IMR-90 (cell line): Measurements from ENCODE around the gene CADM2.

Source experiments
- BHLHE40 ChIP-seq: fragments of 150-350 bp; IDR thresholded peaks from 2 replicates; pipeline ENCODE4 v1.6.1; 2016; ENCODE audit warnings: mild to moderate bottlenecking, low read depth, low read length
- CEBPB ChIP-seq: IDR thresholded peaks from 2 replicates; pipeline ENCODE4 v1.6.1; 2012; ENCODE audit warnings: low read depth, low read length, improper control_type of control experiment
- MAFK ChIP-seq: IDR thresholded peaks from 2 replicates; pipeline ENCODE4 v1.6.1; 2012; ENCODE audit warnings: low read depth, low read length, improper control_type of control experiment
- POLR2A ChIP-seq: IDR thresholded peaks from 2 replicates; pipeline ENCODE4 v1.6.1; 2012; ENCODE audit warnings: mild to moderate bottlenecking, low read depth, low read length
- RFX5 ChIP-seq: IDR thresholded peaks from 2 replicates; pipeline ENCODE4 v1.8.0; 2012; ENCODE audit warnings: low read depth, mild to moderate bottlenecking, low read length, moderate library complexity
- TF ChIP-seq, protein P1 (sequence below): conservative IDR thresholded peaks from 2 replicates; pipeline ENCODE4 v1.5.1; 2012; ENCODE audit warnings: mild to moderate bottlenecking, low read depth, low read length, improper control_type of control experiment
- TF ChIP-seq, protein P2 (sequence below): fragments of 150-350 bp; IDR thresholded peaks from 2 replicates; pipeline ENCODE4 v1.6.1; 2017; ENCODE audit warnings: mild to moderate bottlenecking, antibody characterized with exemption, low read length, low read depth

DNA sequence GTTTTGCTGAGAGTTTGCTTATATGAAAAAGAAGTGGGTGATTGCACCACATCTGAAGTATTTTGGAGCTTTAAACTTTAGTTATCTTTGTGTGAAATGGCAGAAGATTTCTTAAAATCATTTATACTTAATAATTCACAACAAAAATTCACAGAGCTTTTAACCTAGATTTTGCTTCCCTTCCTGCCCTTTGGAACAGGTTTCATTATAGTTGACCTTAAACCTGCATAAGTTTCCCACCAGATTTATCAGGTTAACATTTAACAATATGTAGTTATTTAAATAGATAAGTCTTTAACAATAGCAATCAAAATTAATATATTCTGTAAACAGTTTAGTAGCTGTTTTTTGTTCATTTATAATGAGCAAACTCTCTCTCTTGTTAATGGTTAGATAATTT lies 30.3 kb downstream of the CADM2 start:
- TF ChIP-seq, protein P1, sequence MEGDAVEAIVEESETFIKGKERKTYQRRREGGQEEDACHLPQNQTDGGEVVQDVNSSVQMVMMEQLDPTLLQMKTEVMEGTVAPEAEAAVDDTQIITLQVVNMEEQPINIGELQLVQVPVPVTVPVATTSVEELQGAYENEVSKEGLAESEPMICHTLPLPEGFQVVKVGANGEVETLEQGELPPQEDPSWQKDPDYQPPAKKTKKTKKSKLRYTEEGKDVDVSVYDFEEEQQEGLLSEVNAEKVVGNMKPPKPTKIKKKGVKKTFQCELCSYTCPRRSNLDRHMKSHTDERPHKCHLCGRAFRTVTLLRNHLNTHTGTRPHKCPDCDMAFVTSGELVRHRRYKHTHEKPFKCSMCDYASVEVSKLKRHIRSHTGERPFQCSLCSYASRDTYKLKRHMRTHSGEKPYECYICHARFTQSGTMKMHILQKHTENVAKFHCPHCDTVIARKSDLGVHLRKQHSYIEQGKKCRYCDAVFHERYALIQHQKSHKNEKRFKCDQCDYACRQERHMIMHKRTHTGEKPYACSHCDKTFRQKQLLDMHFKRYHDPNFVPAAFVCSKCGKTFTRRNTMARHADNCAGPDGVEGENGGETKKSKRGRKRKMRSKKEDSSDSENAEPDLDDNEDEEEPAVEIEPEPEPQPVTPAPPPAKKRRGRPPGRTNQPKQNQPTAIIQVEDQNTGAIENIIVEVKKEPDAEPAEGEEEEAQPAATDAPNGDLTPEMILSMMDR = no peak
- TF ChIP-seq POLR2A (no peak), BHLHE40 (no peak), MAFK (no peak), RFX5 (no peak), CEBPB (no peak)
- TF ChIP-seq, protein P2, sequence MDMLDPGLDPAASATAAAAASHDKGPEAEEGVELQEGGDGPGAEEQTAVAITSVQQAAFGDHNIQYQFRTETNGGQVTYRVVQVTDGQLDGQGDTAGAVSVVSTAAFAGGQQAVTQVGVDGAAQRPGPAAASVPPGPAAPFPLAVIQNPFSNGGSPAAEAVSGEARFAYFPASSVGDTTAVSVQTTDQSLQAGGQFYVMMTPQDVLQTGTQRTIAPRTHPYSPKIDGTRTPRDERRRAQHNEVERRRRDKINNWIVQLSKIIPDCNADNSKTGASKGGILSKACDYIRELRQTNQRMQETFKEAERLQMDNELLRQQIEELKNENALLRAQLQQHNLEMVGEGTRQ = no peak
